A549 (cell line): ENCODE data around the gene KLRC3.

Source experiments
- CEBPB ChIP-seq, 2 experiments: fragments of >200 bp in 1 of 2; sonication (Bioruptor Twin) in 1 of 2; formaldehyde crosslinking in 1 of 2; IDR thresholded peaks; 2 replicates each; pipeline ENCODE4 v1.6.1; 2012 to 2016
- CHD2 ChIP-seq: fragments of 150-350 bp; IDR thresholded peaks from 2 replicates; pipeline ENCODE4 v1.6.1; 2014; ENCODE audit warnings: low read length; ENCODE audit not compliant: partially characterized antibody
- CTCF ChIP-seq: fragments of >200 bp; sonication (Bioruptor Twin); formaldehyde crosslinking; IDR thresholded peaks from 3 replicates; pipeline ENCODE4 v1.5.1; 2016
- E2F6 ChIP-seq: IDR thresholded peaks from 2 replicates; pipeline ENCODE4 v1.6.1; 2012; ENCODE audit warnings: low read depth, borderline replicate concordance
- EP300 ChIP-seq, 2 experiments: fragments of >200 bp; sonication (Bioruptor Twin); formaldehyde crosslinking; IDR thresholded peaks; 2 replicates in 1 of 2; 3 replicates in 1 of 2; pipeline ENCODE4 v1.6.1; 2016 to 2017
- HMGXB4 ChIP-seq: fragments of 250-450 bp; sonication (Bioruptor Pico); IDR thresholded peaks from 2 replicates; pipeline ENCODE4 v1.5.0; 2021; ENCODE audit warnings: mild to moderate bottlenecking, moderate library complexity, borderline replicate concordance
- MAFK ChIP-seq: fragments of 450-650 bp; IDR thresholded peaks from 2 replicates; pipeline ENCODE4 v1.6.1; 2014; ENCODE audit not compliant: partially characterized antibody
- MAZ ChIP-seq: fragments of 150-350 bp; IDR thresholded peaks from 2 replicates; pipeline ENCODE4 v1.6.1; 2014; ENCODE audit warnings: antibody characterized with exemption, low read depth, low read length, borderline replicate concordance
- POLR2A ChIP-seq: IDR thresholded peaks from 2 replicates; pipeline ENCODE4 v1.6.1; 2012; ENCODE audit warnings: mild to moderate bottlenecking, low read length
- RAD21 ChIP-seq, 2 experiments: fragments of >200 bp in 1 of 2; sonication (Bioruptor Twin) in 1 of 2; formaldehyde crosslinking in 1 of 2; IDR thresholded peaks in 1 of 2; conservative IDR thresholded peaks in 1 of 2; 2 replicates in 1 of 2; 3 replicates in 1 of 2; pipeline ENCODE4 v1.6.1; 2012 to 2018; ENCODE audit warnings: inconsistent platforms in 1 of 2
- REST ChIP-seq: fragments of 200-600 bp; sonication (generic); IDR thresholded peaks from 2 replicates; pipeline ENCODE4 v1.6.1; 2016; ENCODE audit warnings: antibody characterized with exemption, mild to moderate bottlenecking, moderate library complexity
- RFX5 ChIP-seq: fragments of 450-650 bp; IDR thresholded peaks from 2 replicates; pipeline ENCODE4 v1.7.1; 2014; ENCODE audit warnings: antibody characterized with exemption, mild to moderate bottlenecking, moderate library complexity

GRCh38 chr12:10362828-10363657 lies 57.4 kb downstream of the KLRC3 start:
- TF ChIP-seq CTCF (no peak), EP300 (IDR thresholded peaks at IDR 0.05) (no peak), RAD21 (conservative IDR thresholded peaks at IDR 0.05 in 1 of 2, IDR thresholded peaks at IDR 0.05 in 1 of 2) (no peak), POLR2A (no peak), MAZ (no peak), E2F6 (no peak), RFX5 (no peak), CEBPB (IDR thresholded peaks at IDR 0.05) (no peak), CHD2 (no peak), MAFK (no peak), REST (no peak), HMGXB4 (CRISPR knock-in tag) (no peak)
